Activated CD4-positive, CD25-positive, alpha-beta regulatory T cell (primary cell): ENCODE measurements around the gene NTRK3.

Source experiments
- DNase-seq, 4 experiments: peaks; one replicate each; lab custom pipeline; 2025; lab: John Stamatoyannopoulos, UW

The NTRK3 gene

DNA sequence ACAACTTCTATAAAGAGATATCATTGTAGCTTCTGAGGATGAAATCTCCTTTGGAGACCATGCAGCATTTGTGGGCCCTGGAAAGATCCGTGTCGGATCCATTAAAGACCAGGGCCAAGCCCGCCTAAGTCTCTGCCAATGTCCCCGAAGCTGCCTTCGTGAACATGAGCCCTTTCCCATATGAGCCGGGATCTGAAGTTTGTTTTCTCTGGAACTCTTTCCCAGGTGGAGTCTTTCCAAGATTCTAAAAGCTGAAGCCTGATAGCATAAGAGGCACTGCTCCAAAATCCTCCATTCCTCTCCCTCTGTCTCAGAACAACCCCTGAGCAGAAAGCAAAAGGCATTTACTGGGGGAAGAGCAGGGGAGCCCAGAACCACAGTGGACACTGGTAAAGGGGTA is 274.6 kb downstream of the NTRK3 start:
- DNase-seq, result no peak

DNA sequence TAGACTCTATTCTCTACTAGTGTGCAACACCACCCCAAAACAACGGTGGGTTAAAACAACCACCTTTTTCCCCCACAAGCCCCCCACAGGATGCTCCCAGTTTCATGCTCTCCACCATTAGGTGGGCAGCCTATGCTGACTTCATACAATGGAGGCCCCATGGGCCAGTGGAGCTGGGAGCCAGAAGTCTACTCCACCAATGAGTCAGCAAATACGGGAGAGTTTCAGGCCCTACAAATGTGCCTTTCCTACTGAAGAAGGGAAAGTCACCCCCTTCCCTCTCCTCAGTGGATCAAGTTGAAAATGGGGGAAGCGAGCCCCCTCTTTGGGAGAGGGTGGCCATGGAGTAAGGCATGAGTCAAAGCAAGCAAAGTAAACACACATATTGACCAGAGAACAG is 278.6 kb downstream of the NTRK3 start:
- no peak for DNase-seq

DNA sequence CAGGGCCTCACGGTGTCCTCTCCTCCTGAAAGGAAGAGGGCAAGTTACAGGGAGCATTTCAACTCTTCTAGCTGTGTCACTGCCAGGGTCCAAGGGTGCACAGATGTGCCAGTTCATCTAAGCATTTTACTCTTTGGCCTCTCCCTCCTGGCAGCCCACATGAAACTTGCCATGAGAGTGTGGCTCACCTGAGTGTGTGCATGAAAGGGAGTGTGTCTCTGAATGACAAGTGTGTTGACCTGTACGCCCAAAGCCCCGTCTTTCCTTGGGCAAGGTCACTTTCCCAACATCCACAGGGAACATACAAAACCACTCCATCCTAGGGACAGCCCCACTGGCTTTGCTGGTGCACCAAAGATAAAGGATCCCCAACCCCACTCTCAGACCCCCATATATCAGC is 280.0 kb downstream of the NTRK3 start:
- DNase-seq, result no peak

DNA sequence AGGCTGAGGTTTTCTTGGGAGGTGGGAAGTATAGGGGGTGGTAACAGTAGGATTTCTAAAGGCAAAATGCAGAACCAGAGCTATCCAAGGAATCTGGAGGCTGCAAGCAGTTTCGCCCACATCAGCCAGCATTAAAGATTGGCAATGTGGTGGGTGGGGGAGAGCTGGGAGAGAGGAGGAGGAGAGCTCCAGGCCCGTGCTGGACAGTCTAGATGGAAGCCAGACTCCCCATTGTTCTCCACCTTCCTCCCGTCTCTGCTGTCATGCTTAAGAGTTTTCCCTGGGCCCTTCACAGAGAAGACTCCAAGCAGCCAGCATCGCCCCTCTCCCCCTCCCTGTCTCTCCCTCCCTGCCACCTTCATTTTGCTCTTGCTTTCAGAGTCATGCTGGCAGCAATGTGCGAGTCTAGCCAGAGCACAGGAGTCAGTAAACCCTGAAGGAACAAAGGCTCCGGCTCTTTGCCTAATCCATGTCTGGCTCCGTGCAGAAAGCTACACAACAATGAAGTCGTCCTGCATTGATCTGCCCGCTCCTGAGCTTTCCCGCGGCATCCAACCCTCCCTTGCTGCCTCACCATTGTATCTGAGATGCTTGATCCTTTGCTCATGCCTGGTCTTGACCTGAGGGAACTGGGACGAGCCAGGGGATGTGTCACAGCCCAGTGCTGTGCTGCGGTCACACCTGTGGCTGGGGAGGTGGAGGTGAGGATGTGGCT is 282.9 kb downstream of the NTRK3 start:
- DNase-seq, result no peak

DNA sequence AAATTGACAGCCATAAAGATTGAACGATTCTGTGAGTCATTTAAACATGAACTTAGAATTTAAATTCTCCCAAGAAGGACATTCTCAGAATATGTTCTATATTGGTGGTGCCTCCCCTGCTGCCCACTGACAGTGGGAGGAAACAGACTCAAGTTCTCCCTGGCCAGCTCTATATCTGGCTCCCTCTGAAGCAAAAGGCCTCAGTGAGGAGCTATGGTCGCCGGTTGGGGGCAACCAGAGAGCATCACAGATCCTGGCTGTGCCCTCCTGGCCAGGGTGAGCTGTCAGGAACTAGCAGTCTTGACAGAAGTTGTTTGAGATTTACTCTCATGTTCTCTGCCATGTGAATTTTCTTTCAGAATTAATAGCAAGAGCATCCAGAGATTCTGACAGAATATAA is 285.5 kb downstream of the NTRK3 start:
- no peak for DNase-seq

DNA sequence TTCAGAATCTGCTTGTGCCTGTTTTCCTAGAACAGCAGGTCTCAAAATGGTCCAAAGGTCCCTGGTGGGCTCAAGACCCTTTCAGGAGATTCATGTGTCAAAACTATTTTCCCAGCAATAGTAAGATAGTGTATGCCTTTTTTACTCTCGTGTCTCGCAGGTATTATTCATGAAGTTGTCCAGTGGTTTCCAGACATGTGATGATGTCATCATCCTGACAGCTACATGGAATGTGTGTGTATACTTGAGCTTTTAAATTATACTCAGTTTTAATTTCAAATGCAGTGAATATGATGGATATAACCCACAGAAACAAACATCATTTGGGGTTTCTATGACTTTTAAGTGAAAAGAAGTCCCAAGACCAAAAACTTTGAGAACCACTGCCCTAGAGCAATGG is 288.6 kb downstream of the NTRK3 start:
- DNase-seq, result no peak

DNA sequence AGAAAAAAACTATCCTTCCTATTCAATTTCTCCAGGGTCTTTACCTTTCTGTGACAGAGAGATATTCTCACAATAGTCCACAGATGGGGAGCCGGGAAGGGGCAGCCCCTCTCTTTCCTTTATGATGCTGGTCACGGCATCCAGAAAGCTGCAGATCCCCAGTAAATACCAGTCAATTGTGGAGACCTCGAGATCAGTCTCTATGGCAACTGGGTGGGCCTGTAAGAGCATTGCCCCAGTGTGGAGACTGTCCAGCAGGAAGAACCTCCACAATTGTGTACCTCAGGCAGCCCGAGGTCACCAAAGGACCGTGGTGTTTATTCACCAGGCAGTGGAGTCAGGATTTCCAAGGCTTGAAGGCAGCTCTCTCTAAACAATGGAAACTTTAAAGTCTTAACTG is 291.2 kb downstream of the NTRK3 start:
- no peak for DNase-seq

DNA sequence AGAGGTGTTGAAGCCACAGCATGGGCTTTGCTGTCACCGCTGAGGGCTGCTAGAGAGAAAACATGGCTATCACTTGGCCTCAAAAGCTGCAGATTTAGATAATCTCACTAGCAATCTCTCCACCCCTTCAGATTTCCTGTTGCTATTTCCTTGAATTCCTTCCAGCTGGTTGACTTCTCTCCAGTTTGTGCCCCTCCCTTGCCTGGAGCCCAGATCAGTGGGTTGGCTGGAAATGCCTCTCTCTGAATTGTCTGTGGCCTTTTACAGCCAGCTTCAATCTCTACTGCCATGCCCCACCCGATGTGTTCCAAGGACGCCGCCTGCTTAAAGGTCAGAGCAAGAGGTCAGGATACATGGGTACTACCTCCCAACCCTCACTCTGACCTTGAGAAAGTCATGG is 294.1 kb downstream of the NTRK3 start:
- DNase-seq, result no peak

DNA sequence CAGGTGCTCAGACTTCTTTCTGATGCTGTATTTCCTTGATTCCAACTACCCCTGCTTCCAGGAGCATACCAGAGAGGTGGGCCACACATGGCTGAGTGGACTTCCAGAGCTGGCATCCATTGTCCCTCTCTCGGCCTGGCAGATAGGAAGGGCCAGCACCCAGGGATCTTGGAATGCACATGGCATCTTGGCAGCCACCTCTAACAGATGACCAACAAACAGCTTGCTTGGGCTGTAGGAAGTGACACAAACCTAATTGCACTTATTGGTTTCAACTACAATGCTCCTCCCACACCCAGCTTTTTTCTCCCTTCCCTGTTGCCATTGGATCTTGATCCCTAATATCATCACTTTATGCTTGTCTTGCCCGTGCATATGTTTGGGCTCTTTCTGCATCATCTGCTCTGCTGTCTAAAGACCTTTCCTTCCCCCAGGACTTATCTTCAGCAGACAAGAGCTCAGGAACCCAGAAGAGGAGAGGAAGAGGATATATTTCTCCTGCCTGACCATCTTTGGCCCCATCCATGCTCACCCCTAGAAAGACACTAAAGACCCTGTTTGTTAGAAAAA is 294.6 kb downstream of the NTRK3 start:
- DNase-seq, result no peak

DNA sequence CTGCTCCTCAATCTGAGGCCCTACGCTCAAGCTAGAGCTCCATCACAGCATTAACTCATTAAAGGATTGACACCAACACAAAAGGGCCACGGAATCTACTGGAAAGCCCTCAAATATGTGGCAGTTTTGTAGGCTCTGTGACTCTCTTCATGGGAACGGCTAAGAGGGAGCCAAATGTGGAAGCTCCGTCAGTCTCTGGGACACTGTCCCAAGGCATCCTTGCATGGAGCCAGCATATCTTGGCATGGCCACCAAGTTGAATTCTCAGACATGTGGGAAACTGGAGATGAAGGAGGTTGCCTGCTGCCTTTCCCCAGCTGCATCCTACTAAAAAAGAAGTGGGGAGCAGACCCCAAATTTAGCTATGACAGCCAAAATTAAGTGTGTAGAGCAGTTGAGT is 296.9 kb downstream of the NTRK3 start:
- no peak for DNase-seq

DNA sequence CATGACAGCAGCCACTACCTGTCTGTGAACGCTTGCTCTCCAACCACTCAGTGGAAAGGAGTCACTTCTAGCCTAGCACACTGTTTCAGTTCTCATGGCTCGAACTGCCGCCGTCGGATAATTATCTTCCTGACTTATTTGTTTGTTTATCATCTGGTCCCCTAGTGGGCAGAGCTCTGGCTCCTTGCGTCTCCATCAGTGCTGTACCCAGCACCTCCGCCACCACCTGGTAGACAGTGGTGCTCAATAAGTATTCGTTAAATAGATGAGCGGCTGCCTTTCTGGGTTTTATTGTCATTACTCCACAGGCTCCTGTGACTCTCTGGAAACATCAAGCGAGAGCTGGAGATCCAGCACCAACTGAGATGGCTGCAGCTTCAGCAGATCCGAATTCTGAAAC is 297.5 kb downstream of the NTRK3 start:
- no peak for DNase-seq

DNA sequence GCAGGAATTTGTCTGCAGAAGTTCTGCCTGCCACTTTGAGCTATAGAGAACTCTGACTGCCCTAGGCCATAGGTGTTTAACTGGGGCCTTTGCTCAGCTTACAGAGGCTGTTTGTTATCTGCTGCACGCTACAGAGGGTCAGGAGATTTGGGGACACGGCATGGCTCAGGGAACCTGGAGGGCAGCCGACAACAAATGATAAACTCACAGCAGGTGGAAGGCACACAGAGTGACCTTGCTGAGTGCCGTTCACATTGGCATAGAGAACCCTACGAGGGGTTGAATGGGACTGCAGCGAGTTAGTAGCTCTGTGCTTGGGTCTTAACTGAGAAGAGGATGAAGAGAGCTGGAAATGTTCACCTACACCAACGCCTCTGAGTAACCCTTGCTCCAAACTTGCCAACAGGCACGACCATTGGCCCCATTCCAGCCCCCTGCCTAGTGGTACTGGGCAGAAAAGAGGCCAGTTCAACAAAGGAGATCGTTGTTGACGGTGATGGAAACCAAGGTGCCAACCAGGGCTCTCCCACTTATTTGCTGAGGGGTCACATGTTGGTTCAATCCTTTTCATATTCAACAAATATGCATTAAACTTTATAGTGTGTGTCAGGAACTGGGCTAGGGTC is 301.1 kb downstream of the NTRK3 start:
- DNase-seq, result no peak

DNA sequence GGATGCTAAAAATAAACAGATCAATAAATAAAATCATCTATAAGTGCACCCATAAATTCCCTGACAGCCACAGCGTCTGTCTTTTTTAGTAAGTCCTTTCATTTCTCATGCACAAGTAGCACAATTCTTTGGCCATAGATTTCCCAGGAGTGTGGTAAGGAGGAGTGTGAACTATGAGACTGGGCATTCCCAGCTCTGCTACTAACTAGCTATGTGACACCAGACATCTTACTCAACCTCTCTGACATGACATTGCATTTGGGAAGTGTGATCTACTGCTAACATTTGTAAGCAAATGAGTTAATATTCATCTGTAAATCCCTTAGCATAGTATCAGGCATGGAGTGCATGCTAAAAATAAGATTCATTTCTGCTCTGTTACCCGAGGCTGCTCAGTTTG is 301.7 kb downstream of the NTRK3 start:
- DNase-seq, result no peak

DNA sequence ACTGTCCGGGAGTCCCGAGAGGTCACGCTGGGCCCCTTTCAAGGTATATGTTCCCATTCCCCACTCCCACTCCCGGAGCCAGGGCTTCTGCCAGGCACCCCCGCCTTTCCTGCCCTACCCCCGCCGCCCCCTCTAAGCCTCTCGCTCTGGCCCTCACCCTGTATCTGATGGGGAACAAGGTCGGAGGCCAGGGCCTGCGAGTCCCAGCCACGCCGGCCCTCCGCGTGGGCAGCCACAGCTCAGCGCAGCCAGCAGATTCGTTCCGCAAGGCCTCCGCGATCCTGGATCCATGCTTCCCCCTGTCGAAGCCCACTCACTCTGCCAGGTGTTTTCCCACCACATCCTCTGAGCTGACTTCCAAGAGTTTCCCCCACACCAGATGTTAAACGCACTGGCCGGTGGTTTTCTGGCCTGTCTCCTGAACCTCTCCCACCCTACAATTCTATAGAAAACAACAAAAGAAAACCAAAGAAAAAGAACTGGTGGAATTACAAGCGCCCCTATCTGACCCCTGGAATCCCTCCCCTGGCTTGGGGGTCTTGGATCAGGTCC is 303.7 kb downstream of the NTRK3 start:
- DNase-seq, result no peak

DNA sequence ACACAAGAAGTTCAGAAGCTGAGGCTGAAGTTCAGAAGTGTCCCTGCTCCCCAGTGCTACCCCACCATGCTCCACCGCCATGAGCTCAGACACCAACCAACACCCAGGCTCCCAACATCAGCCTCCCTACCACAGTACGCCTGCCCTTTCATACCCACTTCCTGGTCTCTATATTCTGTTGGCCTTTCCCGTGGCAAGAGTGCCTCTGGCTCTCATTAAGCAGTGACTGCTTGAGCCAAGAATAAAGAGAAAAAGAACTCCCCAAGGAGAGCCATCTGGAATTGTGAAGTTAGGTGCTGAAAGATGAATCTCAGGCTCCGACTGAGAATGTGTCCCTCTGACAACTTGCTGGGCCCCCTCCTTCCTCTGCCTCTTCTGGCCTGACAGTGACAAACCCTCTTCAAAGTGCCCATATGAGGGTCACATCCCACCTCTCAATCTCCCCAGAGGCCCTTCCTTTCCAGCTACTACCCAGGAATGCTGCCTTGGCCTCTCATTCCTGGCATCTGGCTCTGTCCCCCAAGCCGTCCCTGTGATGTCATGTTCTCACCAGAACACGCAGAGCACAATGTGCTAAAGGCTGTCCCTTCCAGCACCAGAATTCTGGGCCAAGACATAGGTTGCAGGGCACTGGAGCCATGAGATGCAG is 306.8 kb downstream of the NTRK3 start:
- no peak for DNase-seq

DNA sequence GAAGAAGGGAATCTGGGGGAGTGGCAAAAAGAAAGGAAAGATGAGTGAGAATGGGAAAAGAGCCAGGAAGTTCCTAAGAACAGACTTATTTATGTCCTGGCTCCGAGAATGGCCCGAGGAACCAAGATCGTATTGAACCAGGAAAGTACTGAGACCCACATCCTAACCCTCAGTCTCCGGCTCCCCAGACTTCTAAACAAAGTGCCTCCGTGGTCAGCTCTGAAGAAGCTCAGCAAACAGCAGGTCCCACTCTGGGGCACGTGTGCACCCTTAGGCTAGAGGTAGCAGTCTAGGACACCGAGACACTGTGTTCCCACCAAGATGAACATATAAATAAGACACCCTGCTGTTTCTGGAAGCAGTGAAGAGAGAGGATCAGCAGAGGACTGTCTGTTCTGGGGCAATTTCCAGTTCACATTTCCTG is 307.4 kb downstream of the NTRK3 start:
- DNase-seq, result no peak

DNA sequence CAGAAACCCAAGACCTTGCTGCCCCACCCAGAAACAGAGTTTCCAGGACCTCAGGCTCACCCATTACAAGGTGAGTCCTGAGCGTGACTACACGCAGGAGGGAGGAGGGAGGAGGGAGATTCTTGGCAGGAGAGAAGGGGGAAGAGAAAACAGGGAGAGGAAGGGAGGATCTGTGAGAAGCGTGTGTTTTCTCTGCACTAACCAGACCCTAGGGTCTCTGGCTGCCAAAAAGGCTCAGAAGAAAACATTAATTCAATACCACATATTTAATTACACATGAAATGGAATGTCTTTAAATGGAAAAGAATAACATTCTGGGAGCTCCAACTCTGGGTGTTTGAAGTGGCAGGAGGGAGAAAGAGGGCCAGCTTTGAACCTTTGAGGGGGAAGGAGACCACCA is 309.0 kb downstream of the NTRK3 start:
- no peak for DNase-seq

DNA sequence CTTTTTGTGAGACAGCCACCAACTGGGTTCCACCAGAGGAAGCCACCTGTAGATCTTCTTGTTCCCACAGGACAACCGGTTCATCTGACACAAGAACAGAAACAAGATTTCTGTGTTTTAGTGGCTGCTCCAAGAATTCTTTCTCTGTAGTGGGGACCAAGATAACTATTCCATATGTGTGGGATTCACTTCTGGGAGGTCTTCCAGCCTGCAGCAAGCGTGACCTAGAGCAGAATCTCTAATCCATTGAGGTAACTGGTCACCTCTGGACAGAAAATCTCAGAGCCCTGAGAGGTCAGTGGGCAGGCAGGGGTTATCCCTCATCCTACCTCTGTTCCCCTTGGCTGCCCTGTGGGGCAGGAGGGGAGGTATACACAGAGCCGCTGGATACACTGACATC is 311.3 kb downstream of the NTRK3 start:
- DNase-seq, result no peak

DNA sequence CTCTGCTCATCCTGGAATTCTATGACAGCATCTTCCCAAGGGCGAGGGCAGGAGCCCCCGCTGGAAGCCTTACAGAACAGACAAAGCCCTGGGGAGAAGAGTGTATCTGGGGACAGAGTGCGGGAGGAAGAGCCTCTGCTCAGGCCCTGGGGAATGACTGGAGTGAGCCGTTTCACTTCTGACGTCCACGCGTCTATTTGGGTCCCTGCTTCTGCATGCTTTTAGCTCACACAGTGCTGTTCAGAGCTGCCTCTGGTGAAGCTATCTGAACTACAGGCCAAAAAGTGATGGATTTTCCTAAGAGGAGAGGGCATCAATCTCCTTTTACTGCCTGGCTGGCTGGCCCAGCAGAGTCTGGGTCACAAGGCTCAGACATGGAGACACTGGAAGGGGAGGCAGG is 311.8 kb downstream of the NTRK3 start:
- no peak for DNase-seq

DNA sequence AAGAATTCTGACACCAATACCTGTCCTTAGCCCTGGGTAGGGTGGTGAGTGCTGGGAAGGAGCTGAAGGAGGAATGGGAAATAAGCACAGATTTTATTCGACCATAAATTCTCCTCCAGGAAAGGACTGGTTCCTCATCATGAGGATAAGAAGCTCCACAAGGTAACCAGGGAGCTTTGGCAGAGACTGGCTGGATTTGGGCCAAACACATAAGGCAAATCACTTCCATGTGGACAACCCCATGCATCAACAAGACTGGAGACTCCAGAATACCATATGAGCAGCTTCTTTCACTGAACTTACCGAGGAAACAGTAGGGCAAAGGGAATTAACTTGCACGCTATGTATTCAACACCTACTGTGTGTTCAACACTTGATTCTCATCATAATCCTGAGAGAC is 312.5 kb downstream of the NTRK3 start:
- DNase-seq, result no peak

DNA sequence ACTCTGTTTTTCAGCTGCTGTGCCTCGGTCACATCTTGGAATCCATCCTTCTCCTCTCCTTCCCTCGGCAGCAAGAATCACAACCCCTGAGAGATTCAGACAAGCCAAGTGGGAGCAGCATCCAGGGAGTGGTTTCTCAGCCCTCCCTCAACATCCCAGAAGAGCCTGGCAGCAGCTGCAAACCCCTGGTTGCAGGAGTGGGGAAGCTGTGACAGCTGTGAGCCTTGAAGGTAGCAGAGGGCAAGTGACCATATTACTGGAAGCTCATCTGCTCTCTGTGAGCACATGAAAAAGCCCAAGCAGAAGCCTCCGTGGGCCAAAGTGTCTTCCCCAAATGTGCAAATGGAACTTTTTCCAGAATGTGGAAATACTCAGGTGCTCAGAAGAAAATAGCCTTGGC is 312.9 kb downstream of the NTRK3 start:
- DNase-seq, result no peak

DNA sequence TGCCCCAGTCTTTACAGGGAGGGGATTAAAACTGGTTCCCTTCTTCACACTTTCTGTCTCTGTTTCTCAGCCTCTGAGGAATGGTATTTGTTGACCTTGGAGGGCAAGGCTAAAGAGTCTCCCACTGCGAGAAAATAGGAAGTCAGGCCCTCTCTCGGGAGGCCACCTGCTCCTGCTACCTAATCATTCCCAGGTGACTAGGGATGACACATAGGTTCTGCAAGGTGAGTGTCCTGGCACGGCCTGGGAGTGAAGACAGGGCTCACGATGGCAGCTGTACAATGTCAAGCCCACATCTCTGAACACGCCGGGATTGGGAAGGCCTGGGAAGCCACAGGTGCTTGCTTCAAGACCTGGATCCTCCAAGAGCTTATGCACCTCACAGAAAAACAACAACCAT is 314.2 kb downstream of the NTRK3 start:
- no peak for DNase-seq

DNA sequence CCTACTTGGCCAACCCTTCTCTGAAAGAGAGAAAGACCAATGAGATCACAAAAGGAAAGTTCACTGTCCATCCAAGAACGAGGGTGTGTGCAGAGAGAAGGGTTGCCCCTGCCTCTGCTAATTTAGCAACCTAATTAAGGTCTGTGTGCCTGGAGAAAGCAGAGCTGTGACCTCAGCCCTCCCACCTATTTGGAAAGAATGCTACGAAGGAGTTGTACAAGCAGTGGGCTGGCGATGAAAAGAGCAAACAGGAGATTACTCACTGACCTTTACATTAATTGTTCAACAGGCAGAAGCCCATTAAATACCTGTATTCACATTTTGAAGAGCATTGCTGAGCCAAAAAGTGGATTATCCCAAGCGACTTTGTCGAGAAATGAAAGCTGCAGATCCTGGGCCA is 314.9 kb downstream of the NTRK3 start:
- no peak for DNase-seq
